ENCODE results near the gene CNTNAP5.

CNTNAP5 gene

DNA sequence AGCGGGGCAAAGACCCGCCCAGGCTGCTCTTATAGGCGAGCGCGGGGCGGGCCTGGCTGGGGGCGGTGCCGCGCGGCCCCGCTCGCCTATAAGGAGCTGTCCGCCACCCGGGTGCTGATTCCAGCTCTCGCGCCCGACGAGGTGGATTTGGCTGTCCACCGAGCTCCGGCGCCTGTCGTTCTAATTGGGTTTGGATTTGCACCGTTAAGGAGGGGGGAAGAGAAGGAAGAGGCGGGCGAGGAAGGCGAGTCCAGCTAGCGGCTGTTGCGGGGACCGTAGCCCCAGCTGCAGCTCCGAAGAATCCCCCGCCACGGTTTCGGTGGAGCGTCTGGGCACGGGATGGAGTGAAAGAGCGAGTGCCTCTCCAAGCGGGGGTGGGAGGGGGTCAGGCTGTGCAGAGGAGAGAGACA, at the start of gene CNTNAP5:
Gene CNTNAP5 (plus strand): TSS at position 117 of the 410 bp plus-strand sequence. CDS start 364 bp downstream, outside the sequence.
- H3K27me3 ChIP-seq (ENCODE audit: control insufficient read depth, insufficient read depth, low read length) = peaks cover 50% of the 10 kb centered on the region
- H3K27ac ChIP-seq (ENCODE audit: low read depth, low read length) = no peak within 1 kb of the TSS
- peak within 1 kb of the TSS; percentile 80 for H3K4me3 ChIP-seq (ENCODE audit: low read depth, low read length)
- peak within 1 kb of the TSS; percentile 39; the same call in 1 of the 2 replicates for H3K9ac ChIP-seq (ENCODE audit: low read depth, low read length)
- peaks cover 13% of the 10 kb centered on the region; the same call in 1 of the 2 replicates for H3K4me1 ChIP-seq (ENCODE audit: control insufficient read depth, insufficient read depth, low read length)
- H3K36me3 ChIP-seq (ENCODE audit: control insufficient read depth, insufficient read depth, low read length) = no peaks in the 10 kb centered on the region
- H3K9me3 ChIP-seq (ENCODE audit: control insufficient read depth, insufficient read depth, low read length) = no peaks in the 10 kb centered on the region

DNA sequence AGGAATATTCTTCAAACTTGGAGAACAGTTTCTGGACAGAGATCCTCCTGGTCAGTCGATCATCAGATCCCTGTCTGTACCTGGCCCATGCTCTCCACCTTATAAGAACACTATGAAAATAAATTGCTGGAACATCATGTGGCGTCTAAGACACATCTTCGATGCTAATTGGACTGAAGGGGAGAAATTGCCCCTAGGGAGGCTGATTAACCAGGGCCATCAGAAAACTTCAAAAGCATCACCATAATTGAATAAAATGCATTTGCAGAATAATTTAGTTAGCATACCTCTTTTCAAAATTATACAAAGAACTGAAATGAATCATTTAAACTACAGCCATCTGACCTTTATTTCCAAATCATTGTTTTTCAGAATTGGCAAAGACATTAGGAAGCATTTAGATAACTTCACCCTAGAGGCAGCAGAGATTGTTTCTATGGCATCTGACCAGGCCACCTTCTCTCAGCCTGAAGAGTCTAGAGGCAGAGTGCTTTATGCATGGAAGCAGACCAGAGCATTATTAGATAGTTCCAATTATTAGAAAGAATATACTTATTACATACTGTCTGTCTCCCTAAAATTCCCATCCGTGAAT, 48.9 kb upstream of the CNTNAP5 start:
- Histone ChIP-seq H3K9ac (ENCODE audit: low read depth, low read length) (no peak overlapping the region), H3K9me3 (ENCODE audit: control insufficient read depth, insufficient read depth, low read length) (peaks cover 4% of the 10 kb centered on the region), H3K4me3 (ENCODE audit: low read depth, low read length) (no peak overlapping the region), H3K36me3 (ENCODE audit: control insufficient read depth, insufficient read depth, low read length) (no peaks in the 10 kb centered on the region), H3K27ac (ENCODE audit: low read depth, low read length) (no peak overlapping the region), H3K4me1 (ENCODE audit: control insufficient read depth, insufficient read depth, low read length) (no peaks in the 10 kb centered on the region), H3K27me3 (ENCODE audit: control insufficient read depth, insufficient read depth, low read length) (no peaks in the 10 kb centered on the region)

DNA sequence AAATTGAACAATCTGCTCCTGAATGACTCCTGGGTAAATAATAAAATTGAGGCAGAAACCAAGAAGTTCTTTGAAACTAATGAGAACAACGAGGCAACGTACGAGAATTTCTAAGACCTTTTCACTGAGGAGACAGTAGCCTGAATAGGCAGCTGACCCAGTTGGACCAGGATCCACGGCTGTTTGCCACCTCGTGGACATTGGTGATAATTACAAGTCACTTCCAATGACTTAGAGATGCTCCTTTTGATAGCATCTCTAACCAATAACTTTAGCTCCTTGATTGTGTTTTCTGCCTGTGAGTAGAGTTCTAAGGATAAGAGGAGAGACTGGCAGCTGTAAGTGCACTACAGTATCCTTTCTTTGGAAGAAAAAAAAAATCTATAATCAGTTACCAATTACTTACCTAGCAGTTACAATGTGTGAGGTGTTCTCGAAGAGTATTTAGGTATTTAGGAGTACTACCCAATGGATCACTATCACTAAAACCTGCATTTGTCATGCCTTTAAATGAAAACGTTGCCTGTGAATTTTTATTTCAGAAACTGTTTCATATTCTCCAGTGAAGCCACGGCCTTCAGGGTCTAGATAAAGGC, 31.3 kb upstream of the CNTNAP5 start:
- no peak overlapping the region for H3K9ac ChIP-seq (ENCODE audit: low read depth, low read length)
- H3K9me3 ChIP-seq (ENCODE audit: control insufficient read depth, insufficient read depth, low read length) = peaks cover 2% of the 10 kb centered on the region; the same call in 1 of the 2 replicates
- no peak overlapping the region for H3K27ac ChIP-seq (ENCODE audit: low read depth, low read length)
- H3K4me1 ChIP-seq (ENCODE audit: control insufficient read depth, insufficient read depth, low read length) = no peaks in the 10 kb centered on the region
- H3K4me3 ChIP-seq (ENCODE audit: low read depth, low read length) = no peak overlapping the region
- H3K36me3 ChIP-seq (ENCODE audit: control insufficient read depth, insufficient read depth, low read length) = no peaks in the 10 kb centered on the region
- no peaks in the 10 kb centered on the region; the same call in 1 of the 2 replicates for H3K27me3 ChIP-seq (ENCODE audit: control insufficient read depth, insufficient read depth, low read length)

DNA sequence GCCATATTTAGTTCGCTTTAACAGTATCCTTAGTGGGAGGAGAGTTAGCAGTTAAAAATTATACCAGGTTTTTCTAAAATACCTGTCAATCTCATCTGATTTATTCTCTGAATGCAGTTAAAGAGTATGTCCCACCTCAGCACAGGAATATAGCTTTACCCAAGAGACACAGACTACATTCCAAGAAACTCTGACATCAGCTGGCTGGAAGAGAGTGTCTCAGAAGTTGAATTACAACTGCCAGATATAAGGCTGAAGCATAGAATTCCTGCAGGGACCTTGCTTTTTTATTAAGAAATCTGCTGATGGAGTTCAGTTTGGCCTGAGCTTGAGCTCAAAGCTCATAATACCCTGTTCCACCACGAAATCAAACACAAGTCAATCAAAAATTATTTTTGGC, 25.4 kb upstream of the CNTNAP5 start:
- no peak overlapping the region for H3K27ac ChIP-seq (ENCODE audit: low read depth, low read length)
- H3K9ac ChIP-seq (ENCODE audit: low read depth, low read length) = no peak overlapping the region
- H3K27me3 ChIP-seq (ENCODE audit: control insufficient read depth, insufficient read depth, low read length) = no peaks in the 10 kb centered on the region; the same call in 1 of the 2 replicates
- H3K36me3 ChIP-seq (ENCODE audit: control insufficient read depth, insufficient read depth, low read length) = no peaks in the 10 kb centered on the region
- H3K4me3 ChIP-seq (ENCODE audit: low read depth, low read length) = no peak overlapping the region
- no peaks in the 10 kb centered on the region for H3K9me3 ChIP-seq (ENCODE audit: control insufficient read depth, insufficient read depth, low read length)
- no peaks in the 10 kb centered on the region for H3K4me1 ChIP-seq (ENCODE audit: control insufficient read depth, insufficient read depth, low read length)

DNA sequence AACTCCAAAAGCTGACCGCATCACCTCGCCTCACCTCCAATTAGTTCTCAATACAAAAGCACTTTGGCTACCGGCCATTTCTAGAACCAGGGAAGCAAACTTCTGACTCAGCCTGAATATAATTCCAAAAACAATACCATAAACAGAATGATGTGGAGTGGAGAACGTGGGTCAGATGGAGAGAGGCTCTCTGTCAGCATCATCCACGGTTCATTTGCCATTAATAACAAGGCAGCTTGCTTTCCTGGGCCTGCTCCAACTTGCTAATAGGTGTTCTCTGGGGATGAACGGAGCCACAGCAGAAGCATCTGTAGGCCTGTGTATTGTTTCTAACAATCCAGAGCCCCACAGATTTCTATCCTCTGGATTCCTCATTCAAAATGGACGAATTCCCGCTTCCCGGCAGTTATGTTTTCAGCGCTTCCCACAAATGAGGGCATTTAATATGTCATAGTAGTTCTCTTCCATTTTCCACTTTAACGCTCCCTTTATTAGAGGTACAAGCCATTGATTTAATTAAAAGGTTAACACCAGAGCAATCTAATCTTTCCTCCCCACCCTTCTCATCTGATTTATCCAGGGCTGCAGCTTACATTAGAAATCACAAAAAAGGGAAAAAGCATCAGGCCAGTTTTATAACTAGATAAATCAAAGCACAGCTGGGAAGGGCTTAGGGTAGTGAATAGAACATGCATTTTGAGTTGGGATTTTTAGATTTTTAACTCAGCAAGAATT, 23.2 kb upstream of the CNTNAP5 start:
- Histone ChIP-seq H3K36me3 (ENCODE audit: control insufficient read depth, insufficient read depth, low read length) (no peaks in the 10 kb centered on the region), H3K9me3 (ENCODE audit: control insufficient read depth, insufficient read depth, low read length) (no peaks in the 10 kb centered on the region), H3K27ac (ENCODE audit: low read depth, low read length) (no peak overlapping the region), H3K4me3 (ENCODE audit: low read depth, low read length) (no peak overlapping the region), H3K9ac (ENCODE audit: low read depth, low read length) (no peak overlapping the region), H3K27me3 (ENCODE audit: control insufficient read depth, insufficient read depth, low read length) (no peaks in the 10 kb centered on the region), H3K4me1 (ENCODE audit: control insufficient read depth, insufficient read depth, low read length) (no peaks in the 10 kb centered on the region)

DNA sequence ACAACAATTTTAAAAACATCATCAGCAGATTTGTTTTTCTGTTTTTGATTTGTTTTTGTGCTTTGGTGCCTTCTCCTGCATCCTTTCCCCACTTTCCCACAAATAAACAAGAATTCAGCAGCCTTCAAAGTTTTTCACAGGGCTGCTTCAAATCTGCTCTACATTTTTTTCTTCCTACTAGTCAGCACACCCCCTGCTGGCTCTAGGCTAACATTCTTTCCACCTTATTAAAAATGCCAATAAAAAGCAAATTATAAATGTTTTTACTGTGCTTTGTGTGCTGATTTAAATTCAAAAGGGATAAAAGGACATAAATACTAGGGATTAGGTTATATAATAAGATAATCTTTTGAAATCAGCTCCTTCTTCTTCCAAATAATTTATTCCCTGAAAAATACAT, 6.2 kb upstream of the CNTNAP5 start:
- H3K9me3 ChIP-seq (ENCODE audit: control insufficient read depth, insufficient read depth, low read length) = no peaks in the 10 kb centered on the region
- no peak overlapping the region for H3K27ac ChIP-seq (ENCODE audit: low read depth, low read length)
- H3K36me3 ChIP-seq (ENCODE audit: control insufficient read depth, insufficient read depth, low read length) = no peaks in the 10 kb centered on the region
- H3K4me3 ChIP-seq (ENCODE audit: low read depth, low read length) = no peak overlapping the region
- H3K9ac ChIP-seq (ENCODE audit: low read depth, low read length) = no peak overlapping the region
- no peaks in the 10 kb centered on the region for H3K4me1 ChIP-seq (ENCODE audit: control insufficient read depth, insufficient read depth, low read length)
- H3K27me3 ChIP-seq (ENCODE audit: control insufficient read depth, insufficient read depth, low read length) = peaks cover 20% of the 10 kb centered on the region

DNA sequence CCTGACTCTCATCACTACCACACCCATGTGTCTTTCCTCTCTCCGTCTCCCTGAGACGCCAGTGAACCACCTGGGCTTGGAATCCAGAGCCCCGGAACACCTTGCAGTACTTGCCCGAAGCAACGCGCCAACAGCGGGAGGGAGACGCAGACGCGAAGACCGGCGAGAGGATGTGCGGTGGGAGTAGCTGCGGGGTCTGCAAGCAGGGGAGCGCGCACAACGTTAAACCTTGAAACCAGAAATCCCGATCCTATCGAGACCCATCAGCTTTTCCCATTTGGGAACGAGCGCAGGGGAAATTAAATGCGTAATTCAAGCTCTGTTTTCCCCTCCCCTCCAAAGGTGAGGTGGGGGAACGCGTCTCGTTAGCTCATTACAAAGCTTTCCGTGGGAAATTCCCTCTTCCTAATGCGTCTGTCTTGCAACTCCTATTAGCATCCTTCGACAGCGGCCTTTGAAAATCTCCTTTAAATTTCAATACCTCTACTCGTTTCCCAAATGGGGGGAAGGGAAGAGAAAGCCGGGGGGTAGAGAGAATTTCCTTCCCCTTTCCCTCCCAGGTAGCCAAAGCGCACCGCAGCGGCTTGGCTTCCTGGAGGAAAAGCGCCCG, 421 bp upstream of the CNTNAP5 start:
- peaks cover 13% of the 10 kb centered on the region; the same call in 1 of the 2 replicates for H3K4me1 ChIP-seq (ENCODE audit: control insufficient read depth, insufficient read depth, low read length)
- H3K9ac ChIP-seq (ENCODE audit: low read depth, low read length) = peak overlapping the region; percentile 39; the same call in 1 of the 2 replicates
- H3K9me3 ChIP-seq (ENCODE audit: control insufficient read depth, insufficient read depth, low read length) = no peaks in the 10 kb centered on the region
- peak overlapping the region; percentile 80 for H3K4me3 ChIP-seq (ENCODE audit: low read depth, low read length)
- H3K36me3 ChIP-seq (ENCODE audit: control insufficient read depth, insufficient read depth, low read length) = no peaks in the 10 kb centered on the region
- peaks cover 50% of the 10 kb centered on the region for H3K27me3 ChIP-seq (ENCODE audit: control insufficient read depth, insufficient read depth, low read length)
- no peak overlapping the region for H3K27ac ChIP-seq (ENCODE audit: low read depth, low read length)

DNA sequence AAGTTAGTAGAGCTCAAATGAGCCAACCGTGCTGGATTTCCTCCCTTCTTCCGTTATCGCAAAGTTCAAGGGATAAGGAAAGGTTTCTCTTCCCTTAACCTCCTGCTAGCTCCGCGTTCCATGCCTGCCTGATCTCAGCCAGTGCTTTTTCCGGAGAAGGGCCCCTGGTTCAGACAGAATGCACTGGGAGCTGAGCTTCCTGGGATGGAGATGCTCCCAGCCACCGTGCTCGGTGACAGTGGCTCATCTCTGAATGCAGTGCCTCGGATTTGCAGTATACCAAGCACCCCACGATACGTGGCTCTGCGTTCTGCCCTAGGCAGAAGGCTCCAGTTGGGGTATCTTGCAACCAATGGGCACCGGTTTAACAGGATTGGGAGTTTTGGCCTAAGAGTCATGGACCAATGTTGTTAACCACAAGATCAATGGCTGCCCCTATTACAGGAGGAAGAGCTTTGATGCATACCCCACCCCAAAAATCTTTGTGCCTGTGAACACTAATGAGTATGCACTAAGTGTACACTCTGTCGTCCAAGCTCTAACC, 876 bp downstream of the CNTNAP5 start:
- H3K4me1 ChIP-seq (ENCODE audit: control insufficient read depth, insufficient read depth, low read length) = peaks cover 13% of the 10 kb centered on the region; the same call in 1 of the 2 replicates
- no peak overlapping the region for H3K27ac ChIP-seq (ENCODE audit: low read depth, low read length)
- H3K4me3 ChIP-seq (ENCODE audit: low read depth, low read length) = peak overlapping the region; percentile 80
- H3K9ac ChIP-seq (ENCODE audit: low read depth, low read length) = no peak overlapping the region
- no peaks in the 10 kb centered on the region for H3K36me3 ChIP-seq (ENCODE audit: control insufficient read depth, insufficient read depth, low read length)
- no peaks in the 10 kb centered on the region for H3K9me3 ChIP-seq (ENCODE audit: control insufficient read depth, insufficient read depth, low read length)
- peaks cover 50% of the 10 kb centered on the region for H3K27me3 ChIP-seq (ENCODE audit: control insufficient read depth, insufficient read depth, low read length)

DNA sequence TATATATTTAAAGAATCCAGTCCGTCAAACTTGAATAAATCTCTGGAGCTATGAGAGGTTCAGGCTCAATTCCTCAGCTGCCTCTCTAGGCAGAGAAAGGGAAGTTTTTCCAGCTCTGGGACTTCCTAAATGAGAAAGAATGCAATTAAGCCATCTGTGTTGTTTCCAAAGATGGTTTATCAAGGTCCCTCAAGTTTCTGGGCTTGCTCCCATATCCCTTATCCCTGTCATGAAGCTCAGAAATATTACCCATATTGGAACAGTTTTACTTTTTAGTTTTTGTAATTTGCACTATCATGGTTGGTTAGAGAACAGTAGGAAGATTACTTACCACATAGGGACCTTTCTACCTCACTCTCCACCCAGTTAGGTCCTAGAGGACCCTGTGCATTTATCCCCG, 1.4 kb downstream of the CNTNAP5 start:
- Histone ChIP-seq H3K27me3 (ENCODE audit: control insufficient read depth, insufficient read depth, low read length) (peaks cover 50% of the 10 kb centered on the region), H3K9me3 (ENCODE audit: control insufficient read depth, insufficient read depth, low read length) (no peaks in the 10 kb centered on the region), H3K4me1 (ENCODE audit: control insufficient read depth, insufficient read depth, low read length) (peaks cover 13% of the 10 kb centered on the region; the same call in 1 of the 2 replicates), H3K36me3 (ENCODE audit: control insufficient read depth, insufficient read depth, low read length) (no peaks in the 10 kb centered on the region), H3K27ac (ENCODE audit: low read depth, low read length) (no peak overlapping the region), H3K9ac (ENCODE audit: low read depth, low read length) (no peak overlapping the region), H3K4me3 (ENCODE audit: low read depth, low read length) (no peak overlapping the region)

DNA sequence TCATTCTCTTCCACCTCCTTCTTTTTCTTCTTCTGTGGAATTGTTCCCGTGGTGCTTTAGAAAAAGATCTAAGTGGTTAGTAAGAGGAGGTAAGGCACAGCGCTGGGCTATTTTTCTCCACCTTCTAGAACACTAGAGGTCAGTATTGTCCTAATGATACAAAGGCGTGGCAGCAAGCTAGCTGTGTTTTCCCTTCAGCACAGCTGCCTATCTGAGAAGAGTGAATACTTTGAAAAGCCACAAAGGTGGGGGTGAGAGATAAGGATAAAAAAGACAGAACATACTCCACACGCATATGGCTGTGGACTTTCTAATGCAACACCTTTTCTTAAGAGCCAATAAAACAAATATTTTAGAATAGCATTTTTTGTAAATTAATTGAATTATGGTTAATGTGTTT, 2.1 kb downstream of the CNTNAP5 start:
- no peak overlapping the region for H3K4me3 ChIP-seq (ENCODE audit: low read depth, low read length)

More for the DNA sequence above, 2.1 kb downstream of the CNTNAP5 start:
- Histone ChIP-seq H3K36me3 (ENCODE audit: control insufficient read depth, insufficient read depth, low read length) (no peaks in the 10 kb centered on the region), H3K27ac (ENCODE audit: low read depth, low read length) (no peak overlapping the region), H3K4me1 (ENCODE audit: control insufficient read depth, insufficient read depth, low read length) (peaks cover 13% of the 10 kb centered on the region; the same call in 1 of the 2 replicates), H3K9ac (ENCODE audit: low read depth, low read length) (no peak overlapping the region), H3K9me3 (ENCODE audit: control insufficient read depth, insufficient read depth, low read length) (no peaks in the 10 kb centered on the region), H3K27me3 (ENCODE audit: control insufficient read depth, insufficient read depth, low read length) (peaks cover 46% of the 10 kb centered on the region)
